ENCODE measurements around the gene KSR2. TPM values are rescaled to one million over a fixed set of nuclear protein-coding genes. Genes with fewer than 3 reads are reported as not detected.

The KSR2 gene
- total RNA-seq, 4 donors from 2014 or later, result 1.2 to 11.0 (median 2.2) TPM

DNA sequence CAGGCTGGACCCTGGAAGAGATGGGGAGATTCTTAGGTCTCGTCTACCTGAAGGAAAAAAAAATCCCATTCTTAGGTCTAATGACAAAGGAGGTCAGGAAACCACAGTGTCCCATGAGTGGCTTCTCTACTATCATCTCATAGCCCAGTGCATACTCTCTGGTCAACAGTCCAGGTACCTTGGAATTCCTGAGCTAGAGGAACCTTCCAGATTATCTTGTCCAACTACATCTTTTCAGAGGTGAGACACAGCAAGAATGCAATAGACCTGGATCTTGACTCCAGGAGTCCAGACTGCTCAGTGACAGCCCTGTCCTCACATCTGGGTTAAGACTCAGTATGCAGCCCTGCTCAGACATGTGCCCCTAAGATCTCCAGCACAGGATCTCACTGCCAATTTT, 429.9 kb downstream of the KSR2 start:
- Histone ChIP-seq H3K4me1 (peaks cover 3 to 23% of the 10 kb centered on the region in 2 donors), H3K27me3 (no peaks in the 10 kb centered on the region), H3K9me3 (no peaks in the 10 kb centered on the region), H3K4me3 (replicated peaks in 1 of 3) (no peak overlapping the region), H3K27ac (no peak overlapping the region), H3K36me3 (no peaks in the 10 kb centered on the region)
- no peak for DNase-seq
- WGBS, 2 donors, result 50 to 89% methylated on average over 1 of the region's 1 CpG
- TF ChIP-seq, protein P1, sequence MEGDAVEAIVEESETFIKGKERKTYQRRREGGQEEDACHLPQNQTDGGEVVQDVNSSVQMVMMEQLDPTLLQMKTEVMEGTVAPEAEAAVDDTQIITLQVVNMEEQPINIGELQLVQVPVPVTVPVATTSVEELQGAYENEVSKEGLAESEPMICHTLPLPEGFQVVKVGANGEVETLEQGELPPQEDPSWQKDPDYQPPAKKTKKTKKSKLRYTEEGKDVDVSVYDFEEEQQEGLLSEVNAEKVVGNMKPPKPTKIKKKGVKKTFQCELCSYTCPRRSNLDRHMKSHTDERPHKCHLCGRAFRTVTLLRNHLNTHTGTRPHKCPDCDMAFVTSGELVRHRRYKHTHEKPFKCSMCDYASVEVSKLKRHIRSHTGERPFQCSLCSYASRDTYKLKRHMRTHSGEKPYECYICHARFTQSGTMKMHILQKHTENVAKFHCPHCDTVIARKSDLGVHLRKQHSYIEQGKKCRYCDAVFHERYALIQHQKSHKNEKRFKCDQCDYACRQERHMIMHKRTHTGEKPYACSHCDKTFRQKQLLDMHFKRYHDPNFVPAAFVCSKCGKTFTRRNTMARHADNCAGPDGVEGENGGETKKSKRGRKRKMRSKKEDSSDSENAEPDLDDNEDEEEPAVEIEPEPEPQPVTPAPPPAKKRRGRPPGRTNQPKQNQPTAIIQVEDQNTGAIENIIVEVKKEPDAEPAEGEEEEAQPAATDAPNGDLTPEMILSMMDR (IDR thresholded peaks at IDR 0.05), result no peak
- no peak for TF ChIP-seq POLR2A (IDR thresholded peaks at IDR 0.05)
- intact Hi-C loops (cut with DNase I), result no loop called here

DNA sequence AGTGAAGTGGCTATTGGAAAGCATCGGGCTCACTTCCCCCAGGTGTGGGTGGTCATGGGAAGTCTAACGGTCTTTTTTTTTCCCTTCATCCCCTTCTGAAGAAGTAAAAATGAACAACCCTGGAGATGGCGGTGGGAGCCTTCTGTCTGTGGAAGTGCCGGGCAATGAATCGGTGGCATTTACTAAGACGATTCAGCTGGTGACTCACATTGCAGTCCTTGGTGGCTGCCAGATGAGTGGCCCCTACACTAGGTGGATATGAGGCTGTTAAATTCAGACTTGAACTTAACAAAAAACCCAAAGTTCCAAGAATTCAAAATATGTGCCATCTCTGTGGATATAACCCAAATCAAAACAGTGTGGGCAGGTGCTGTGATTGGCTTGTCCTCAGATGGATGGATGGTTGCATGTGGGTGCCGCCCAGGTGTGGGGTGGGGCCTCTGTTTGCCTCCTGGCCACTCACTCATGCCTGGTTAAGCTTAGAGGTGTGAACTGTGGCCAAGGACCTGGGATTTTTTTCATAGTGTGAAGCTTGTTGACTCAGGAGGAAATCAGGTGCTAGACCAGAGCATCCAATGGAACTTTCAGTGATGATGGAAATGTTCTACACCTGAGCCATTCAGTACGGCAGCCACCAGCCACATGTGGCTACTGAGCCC, 430.6 kb downstream of the KSR2 start:
- Histone ChIP-seq H3K27me3 (no peaks in the 10 kb centered on the region), H3K36me3 (no peaks in the 10 kb centered on the region), H3K9me3 (no peaks in the 10 kb centered on the region), H3K4me3 (replicated peaks in 1 of 3) (no peak overlapping the region), H3K27ac (no peak overlapping the region), H3K4me1 (peaks cover 3 to 29% of the 10 kb centered on the region in 2 donors)
- TF ChIP-seq, protein P1 (IDR thresholded peaks at IDR 0.05), result no peak
- no peak for TF ChIP-seq POLR2A (IDR thresholded peaks at IDR 0.05)
- peak; percentile 62 to 68 for DNase-seq
- intact Hi-C loops (cut with DNase I), result no loop called here
- 80 to 86% methylated on average over 8 of the region's 8 CpGs for WGBS, 2 donors

DNA sequence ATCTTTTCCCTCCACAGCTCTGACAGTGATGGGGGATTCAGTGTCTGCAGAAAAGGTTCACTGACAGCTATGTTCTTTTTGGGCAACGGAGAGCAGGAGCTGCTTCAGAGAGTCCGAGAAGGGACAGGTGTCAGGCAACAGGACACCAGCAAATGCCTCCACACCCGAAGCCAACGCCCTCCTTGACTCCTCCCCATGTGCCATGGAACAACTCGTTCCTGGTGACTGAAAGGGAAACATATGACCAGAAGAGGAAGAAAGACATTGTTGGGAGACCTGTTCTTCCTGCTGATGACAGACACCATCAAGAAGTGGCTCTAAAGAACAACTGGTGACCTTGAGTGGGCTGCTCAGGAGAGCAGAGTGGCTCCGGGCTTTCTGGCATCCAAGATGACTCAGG, 435.1 kb downstream of the KSR2 start:
- H3K36me3 ChIP-seq, result no peaks in the 10 kb centered on the region
- no peaks in the 10 kb centered on the region for H3K9me3 ChIP-seq
- H3K4me1 ChIP-seq, result peaks cover 3 to 31% of the 10 kb centered on the region in 2 donors
- no peak overlapping the region for H3K4me3 ChIP-seq (replicated peaks in 1 of 3)
- TF ChIP-seq POLR2A (IDR thresholded peaks at IDR 0.05), result no peak
- TF ChIP-seq, protein P1 (IDR thresholded peaks at IDR 0.05), result no peak
- H3K27ac ChIP-seq, result no peak overlapping the region
- DNase-seq, result peak in 1 of 2 donors; percentile 34
- intact Hi-C loops (cut with DNase I), result no loop called here
- WGBS, 2 donors, result 67 to 72% methylated on average over 6 of the region's 6 CpGs
- H3K27me3 ChIP-seq, result no peaks in the 10 kb centered on the region

DNA sequence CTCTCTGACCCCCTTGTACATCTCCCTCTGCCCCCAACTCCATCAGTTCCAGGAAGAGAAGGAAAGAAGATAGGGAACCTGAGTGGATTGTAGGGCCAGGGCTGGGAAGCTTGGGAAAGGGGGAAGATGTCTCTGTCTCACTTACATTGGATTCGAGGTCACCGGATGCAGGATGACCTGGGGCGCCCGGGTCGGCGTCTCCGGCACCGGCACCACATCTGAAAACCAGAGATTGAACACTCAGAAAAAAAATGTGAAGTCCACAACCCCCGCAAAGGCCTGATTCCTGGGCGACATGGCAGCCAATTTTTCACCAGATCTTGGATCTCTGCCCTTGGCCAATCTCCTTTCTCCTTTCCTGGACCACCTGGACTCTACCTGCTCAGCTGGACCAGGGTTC, 438.0 kb downstream of the KSR2 start:
- no peak overlapping the region for H3K27ac ChIP-seq
- H3K4me1 ChIP-seq, result peaks cover 9 to 33% of the 10 kb centered on the region in 2 donors
- no peak for TF ChIP-seq POLR2A (IDR thresholded peaks at IDR 0.05)
- TF ChIP-seq, protein P1 (IDR thresholded peaks at IDR 0.05), result no peak
- DNase-seq, result no peak
- H3K36me3 ChIP-seq, result no peaks in the 10 kb centered on the region
- WGBS, 2 donors, result 97 to 99% methylated on average over 10 of the region's 10 CpGs
- H3K4me3 ChIP-seq (replicated peaks in 1 of 3), result no peak overlapping the region
- no peaks in the 10 kb centered on the region for H3K27me3 ChIP-seq
- intact Hi-C loops (cut with DNase I), result no loop called here
- no peaks in the 10 kb centered on the region for H3K9me3 ChIP-seq

DNA sequence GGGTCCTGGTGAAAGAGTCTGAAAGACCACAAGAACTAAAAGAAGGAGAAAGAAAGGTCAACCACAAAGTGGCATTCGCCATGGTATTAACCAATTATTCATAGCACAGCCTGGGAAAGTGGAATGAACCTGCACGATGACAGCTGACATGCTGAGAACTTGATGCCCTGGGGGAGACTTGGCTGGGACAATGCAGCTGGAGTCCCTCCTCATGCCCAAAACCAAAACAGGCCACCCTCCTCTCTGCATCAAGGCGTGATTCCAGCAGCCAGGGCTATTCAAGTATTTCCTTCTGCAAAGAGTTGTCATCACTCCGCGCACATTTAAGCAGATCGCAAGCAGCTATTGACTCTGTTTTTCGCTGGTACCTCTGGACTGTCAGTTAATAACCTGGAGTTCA, 440.3 kb downstream of the KSR2 start:
- Histone ChIP-seq H3K27me3 (no peaks in the 10 kb centered on the region), H3K9me3 (no peaks in the 10 kb centered on the region), H3K4me3 (replicated peaks in 1 of 3) (no peak overlapping the region), H3K4me1 (peaks cover 9 to 24% of the 10 kb centered on the region in 2 donors), H3K27ac (no peak overlapping the region), H3K36me3 (no peaks in the 10 kb centered on the region)
- DNase-seq, result no peak
- WGBS, 2 donors, result 81 to 87% methylated on average over 7 of the region's 7 CpGs
- intact Hi-C loops (cut with DNase I), result no loop called here
- TF ChIP-seq POLR2A (IDR thresholded peaks at IDR 0.05), result no peak
- TF ChIP-seq, protein P1 (IDR thresholded peaks at IDR 0.05), result no peak
